Calu3 (cell line): Measurements from ENCODE around the gene SIM2. TPM values are rescaled to one million over a fixed set of nuclear protein-coding genes. Genes with fewer than 3 reads are reported as not detected.
A peak's percentile ranks its signal among the peaks of the same experiment; 100 is the strongest.

Source experiments
- BruUV-seq: library from RNA; stranded (reverse); fragments of 400-500 nt; replicated peaks from 2 replicates; lab custom pipeline; 2021; lab: Mats Ljungman, UMichigan
- CTCF ChIA-PET: fragments of 300-600 bp; sonication (Branson Sonifier 250); formaldehyde crosslinking; loops from one replicate; lab custom pipeline; 2022; ENCODE audit warnings: antibody characterized with exemption; lab: Charles Lee
- DNase-seq: peaks from one replicate; pipeline ENCODE4 v3.0.0; 2022
- H3K27ac Mint-ChIP-seq: one replicate; pipeline ENCODE4 v1.8.0; 2022; ENCODE audit warnings: mixed read lengths; ENCODE audit not compliant: unreplicated experiment
- H3K27me3 Mint-ChIP-seq: one replicate; pipeline ENCODE4 v1.8.0; 2022; ENCODE audit warnings: mixed read lengths; ENCODE audit not compliant: unreplicated experiment
- H3K36me3 Mint-ChIP-seq: one replicate; pipeline ENCODE4 v1.8.0; 2022; ENCODE audit warnings: mild to moderate bottlenecking, moderate library complexity, mixed read lengths; ENCODE audit not compliant: insufficient read depth, unreplicated experiment
- H3K4me1 Mint-ChIP-seq: one replicate; pipeline ENCODE4 v1.8.0; 2022; ENCODE audit warnings: mild to moderate bottlenecking, low read depth, mixed read lengths; ENCODE audit not compliant: unreplicated experiment
- H3K4me3 Mint-ChIP-seq: one replicate; pipeline ENCODE4 v1.8.0; 2022; ENCODE audit warnings: mild to moderate bottlenecking, low read depth, moderate library complexity, mixed read lengths; ENCODE audit not compliant: unreplicated experiment
- H3K9me3 Mint-ChIP-seq: one replicate; pipeline ENCODE4 v1.8.0; 2022; ENCODE audit warnings: low read depth, mixed read lengths; ENCODE audit not compliant: unreplicated experiment
- intact Hi-C: fragments of 100-400 bp; cut with micrococcal nuclease; formaldehyde crosslinking; loops from one replicate; pipeline ENCODE4 v1.10.0; 2022; ENCODE audit not compliant: unreplicated experiment
- total RNA-seq: library from RNA; stranded (reverse); gene quantifications from 2 replicates; pipeline ENCODE4 v1.2.3, GENCODE V29; 2022
- TF ChIP-seq, protein P1 (sequence below): fragments of 200-600 bp; IDR thresholded peaks from one replicate; pipeline ENCODE4 v1.8.0; 2022; ENCODE audit warnings: antibody characterized with exemption; ENCODE audit not compliant: unreplicated experiment

The SIM2 gene
- total RNA-seq, 1 experiment from 2014 or later, result 15.4 TPM

DNA sequence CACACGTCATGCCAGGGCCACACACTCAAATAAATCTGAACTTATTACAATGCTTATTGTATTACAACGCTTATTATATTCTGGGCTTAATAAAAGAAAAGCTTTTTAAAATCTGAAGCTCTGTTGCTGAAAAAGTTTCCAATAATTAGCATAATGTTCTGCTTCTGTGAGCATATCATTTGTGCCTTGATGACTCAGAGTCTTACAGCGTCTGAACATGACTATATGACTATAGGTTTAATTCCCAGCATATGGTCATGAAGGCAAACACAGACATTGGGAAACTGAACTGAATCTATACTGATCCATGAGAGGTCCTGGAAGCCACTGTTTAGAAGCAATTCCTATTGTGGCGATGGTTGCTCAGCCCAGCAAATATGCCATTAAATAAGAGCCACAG, 66.3 kb downstream of the SIM2 start:
- no peaks in the 10 kb centered on the region for H3K27me3 Mint-ChIP-seq
- TF ChIP-seq, protein P1, sequence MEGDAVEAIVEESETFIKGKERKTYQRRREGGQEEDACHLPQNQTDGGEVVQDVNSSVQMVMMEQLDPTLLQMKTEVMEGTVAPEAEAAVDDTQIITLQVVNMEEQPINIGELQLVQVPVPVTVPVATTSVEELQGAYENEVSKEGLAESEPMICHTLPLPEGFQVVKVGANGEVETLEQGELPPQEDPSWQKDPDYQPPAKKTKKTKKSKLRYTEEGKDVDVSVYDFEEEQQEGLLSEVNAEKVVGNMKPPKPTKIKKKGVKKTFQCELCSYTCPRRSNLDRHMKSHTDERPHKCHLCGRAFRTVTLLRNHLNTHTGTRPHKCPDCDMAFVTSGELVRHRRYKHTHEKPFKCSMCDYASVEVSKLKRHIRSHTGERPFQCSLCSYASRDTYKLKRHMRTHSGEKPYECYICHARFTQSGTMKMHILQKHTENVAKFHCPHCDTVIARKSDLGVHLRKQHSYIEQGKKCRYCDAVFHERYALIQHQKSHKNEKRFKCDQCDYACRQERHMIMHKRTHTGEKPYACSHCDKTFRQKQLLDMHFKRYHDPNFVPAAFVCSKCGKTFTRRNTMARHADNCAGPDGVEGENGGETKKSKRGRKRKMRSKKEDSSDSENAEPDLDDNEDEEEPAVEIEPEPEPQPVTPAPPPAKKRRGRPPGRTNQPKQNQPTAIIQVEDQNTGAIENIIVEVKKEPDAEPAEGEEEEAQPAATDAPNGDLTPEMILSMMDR, result no peak
- peaks cover 19% of the 10 kb centered on the region for H3K4me1 Mint-ChIP-seq
- H3K27ac Mint-ChIP-seq, result no peak overlapping the region
- H3K4me3 Mint-ChIP-seq, result no peak overlapping the region
- no peak for DNase-seq
- intact Hi-C loops, result loop anchor here (5.0 kb wide), 1 partner anchor 82 kb away; no protein-coding TSS in a partner anchor
- BruUV-seq, result no TSS peak
- peaks cover 5% of the 10 kb centered on the region for H3K36me3 Mint-ChIP-seq
- no peaks in the 10 kb centered on the region for H3K9me3 Mint-ChIP-seq
- CTCF ChIA-PET, result interaction anchor here (0.5 to 1.6 kb wide), 2 partner anchors 11 to 89 kb away, joined by 3 read pairs; no protein-coding TSS in a partner anchor

DNA sequence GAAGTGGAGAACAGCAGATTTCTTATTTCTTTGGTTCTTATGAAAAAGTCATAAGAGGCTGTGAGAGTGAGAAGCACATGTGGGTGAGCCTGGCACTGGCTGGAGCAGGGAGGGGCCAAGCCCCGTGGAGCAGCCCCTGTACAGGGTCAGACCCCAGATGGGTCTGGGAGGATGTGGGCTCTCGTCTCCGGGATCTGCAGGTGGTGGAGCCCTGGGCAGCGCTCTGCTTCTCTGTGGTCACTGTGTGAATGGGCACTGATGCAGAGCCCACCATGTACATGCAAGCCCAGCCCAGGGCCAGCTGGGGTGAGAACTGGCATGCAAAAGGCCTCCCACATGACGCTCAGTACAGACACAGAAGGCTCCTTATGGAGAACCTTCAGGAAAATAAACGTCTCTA, 67.6 kb downstream of the SIM2 start:
- BruUV-seq, result no TSS peak
- intact Hi-C loops, result loop anchor here (5.0 kb wide), 1 partner anchor 81 kb away; no protein-coding TSS in a partner anchor
- Mint-ChIP-seq H3K4me3 (no peak overlapping the region), H3K36me3 (peaks cover 5% of the 10 kb centered on the region), H3K27ac (no peak overlapping the region), H3K9me3 (no peaks in the 10 kb centered on the region), H3K27me3 (no peaks in the 10 kb centered on the region), H3K4me1 (peaks cover 19% of the 10 kb centered on the region)
- CTCF ChIA-PET, result no interaction called here
- TF ChIP-seq, protein P1, result no peak
- DNase-seq, result no peak

DNA sequence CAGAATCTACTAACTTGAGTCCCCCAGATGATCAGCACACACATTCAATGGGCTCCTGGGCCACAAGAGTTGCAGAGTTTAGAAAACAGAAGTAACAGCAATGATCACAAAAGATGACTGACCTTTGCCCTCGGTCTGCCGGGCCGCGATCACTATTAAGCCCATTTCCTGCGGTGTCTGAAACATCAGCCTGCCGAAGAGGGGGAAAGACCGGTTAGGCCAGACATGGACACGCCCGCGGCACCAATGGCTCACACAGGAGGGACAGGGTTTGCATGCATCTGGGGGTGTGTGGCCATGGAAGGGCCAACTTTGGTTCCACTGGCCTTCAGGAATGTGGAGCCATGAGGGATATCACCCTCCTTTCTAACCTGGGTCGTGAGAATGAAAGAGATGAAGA, 68.2 kb downstream of the SIM2 start:
- intact Hi-C loops, result loop anchor here (5.0 kb wide), 1 partner anchor 80 kb away; no protein-coding TSS in a partner anchor
- no peaks in the 10 kb centered on the region for H3K9me3 Mint-ChIP-seq
- peaks cover 19% of the 10 kb centered on the region for H3K4me1 Mint-ChIP-seq
- H3K27ac Mint-ChIP-seq, result no peak overlapping the region
- peaks cover 1% of the 10 kb centered on the region for H3K36me3 Mint-ChIP-seq
- DNase-seq, result peak; percentile 39
- no peaks in the 10 kb centered on the region for H3K27me3 Mint-ChIP-seq
- no peak overlapping the region for H3K4me3 Mint-ChIP-seq
- CTCF ChIA-PET, result no interaction called here
- TF ChIP-seq, protein P1, result no peak
- no TSS peak for BruUV-seq

DNA sequence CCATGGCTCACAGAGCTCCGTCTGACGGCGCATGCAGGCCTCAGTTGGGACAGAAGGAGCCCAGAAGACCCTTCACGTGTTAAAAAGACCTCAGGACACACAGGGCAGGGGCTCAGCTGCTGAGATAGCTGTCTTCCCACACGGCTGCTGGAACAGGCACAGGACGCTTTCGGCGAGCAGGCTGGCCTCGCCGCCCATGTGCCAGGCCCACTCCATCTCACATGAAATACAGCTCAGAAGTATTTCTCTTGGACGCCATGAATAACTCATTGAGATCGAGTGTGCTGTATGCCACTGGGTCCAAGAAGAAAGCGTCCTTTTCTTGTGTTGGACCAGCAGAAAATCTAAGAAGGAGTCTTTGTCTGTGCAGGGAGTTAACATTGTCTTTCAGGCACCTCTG, 69.6 kb downstream of the SIM2 start:
- no peaks in the 10 kb centered on the region for H3K36me3 Mint-ChIP-seq
- H3K27me3 Mint-ChIP-seq, result no peaks in the 10 kb centered on the region
- intact Hi-C loops, result loop anchor here (5.0 kb wide), 1 partner anchor 79 kb away; no protein-coding TSS in a partner anchor
- CTCF ChIA-PET, result no interaction called here
- no peaks in the 10 kb centered on the region for H3K9me3 Mint-ChIP-seq
- H3K4me3 Mint-ChIP-seq, result no peak overlapping the region
- H3K27ac Mint-ChIP-seq, result no peak overlapping the region
- TF ChIP-seq, protein P1, result no peak
- no peak for DNase-seq
- peaks cover 19% of the 10 kb centered on the region for H3K4me1 Mint-ChIP-seq
- BruUV-seq, result no TSS peak
